ENCODE data around the gene ATP5F1C. TPM values are rescaled to one million over a fixed set of nuclear protein-coding genes. Genes with fewer than 3 reads are reported as not detected.

ATP5F1C gene
- total and polyA plus RNA-seq, 10 of the 15 experiments (the other 5 are each of a cell fraction or from before 2014, with no cell fraction given) = 307 to 978 (median 454) TPM

GRCh38 chr10:7766241-7766640, 21.7 kb upstream of the ATP5F1C start:
- Histone ChIP-seq H3K79me2 (ENCODE audit: control insufficient read depth, insufficient read depth, low read length) (no peaks in the 10 kb centered on the region), H3K36me3 (ENCODE audit: control insufficient read depth in 2 of 2, insufficient read depth in 2 of 2, low read length in 1 of 2) (peaks cover 0 to 20% of the 10 kb centered on the region in 2 experiments; a peak in 3 of 4 replicates), H3K4me2 (ENCODE audit: control insufficient read depth, insufficient read depth) (no peak overlapping the region), H3K9ac (ENCODE audit: control insufficient read depth, insufficient read depth, low read length) (no peak overlapping the region), H3K4me1 (ENCODE audit: control insufficient read depth, insufficient read depth, low read length) (no peaks in the 10 kb centered on the region), H4K20me1 (ENCODE audit: control insufficient read depth, insufficient read depth) (no peaks in the 10 kb centered on the region), H3K27me3 (replicated peaks in 1 of 2; ENCODE audit: control insufficient read depth in 2 of 2, insufficient read depth in 2 of 2, low read length in 1 of 2) (no peaks in the 10 kb centered on the region), H2AFZ (ENCODE audit: control insufficient read depth, low read depth, low read length) (no peak overlapping the region), H3K4me3 (no peak overlapping the region), H3K27ac (ENCODE audit: control insufficient read depth, insufficient read depth) (no peak overlapping the region), H3K9me3 (replicated peaks; ENCODE audit: control insufficient read depth, insufficient read depth, low read length) (no peaks in the 10 kb centered on the region)
- ATAC-seq = no peak
- no peak for FAIRE-seq
- no peak for TF ChIP-seq NR2C2 (IDR thresholded peaks at IDR 0.05; ENCODE audit: borderline replicate concordance, control insufficient read depth, insufficient read length, low read depth)
- no peak for TF ChIP-seq MTA2 (IDR thresholded peaks at IDR 0.05; ENCODE audit: low read depth)
- no peak for TF ChIP-seq NFYB (IDR thresholded peaks at IDR 0.05; ENCODE audit: insufficient read depth, low read depth, low read length)
- TF ChIP-seq ZNF207 (IDR thresholded peaks at IDR 0.05; ENCODE audit: borderline replicate concordance) = no peak
- TF ChIP-seq MEF2B (IDR thresholded peaks at IDR 0.05; ENCODE audit: partially characterized antibody, poor library complexity, severe bottlenecking) = no peak
- no peak for TF ChIP-seq SREBF1 (IDR thresholded peaks at IDR 0.05; ENCODE audit: low read length)
- no peak for TF ChIP-seq TCF12 (IDR thresholded peaks at IDR 0.05; ENCODE audit: low read depth, low read length)
- TF ChIP-seq TARDBP (IDR thresholded peaks at IDR 0.05; ENCODE audit: borderline replicate concordance) = no peak
- TF ChIP-seq PKNOX1 (IDR thresholded peaks at IDR 0.05) = no peak
- TF ChIP-seq BACH1 (IDR thresholded peaks at IDR 0.05; ENCODE audit: borderline replicate concordance) = no peak
- no peak for TF ChIP-seq PRDM15 (CRISPR knock-in tag; IDR thresholded peaks at IDR 0.05)
- no peak for TF ChIP-seq USF2 (IDR thresholded peaks at IDR 0.05; ENCODE audit: borderline replicate concordance, low read depth, low read length)
- no peak for TF ChIP-seq SMAD5 (IDR thresholded peaks at IDR 0.05; ENCODE audit: low read depth)
- no peak for TF ChIP-seq CEBPB (IDR thresholded peaks at IDR 0.05; ENCODE audit: borderline replicate concordance in 1 of 2, low read depth in 2 of 2, low read length in 2 of 2)
- no peak for TF ChIP-seq HDGF (IDR thresholded peaks at IDR 0.05)
- no peak for TF ChIP-seq ZNF384 (IDR thresholded peaks at IDR 0.05; ENCODE audit: borderline replicate concordance, low read depth, low read length)
- no TSS peak for BruUV-seq (replicated peaks)
- no peak for DNase-seq (ENCODE audit: low read depth, low spot score)
- in situ Hi-C loops (cut with MboI) = no loop called here
- POLR2A ChIA-PET = no interaction called here
- SMC1A ChIA-PET (ENCODE audit: uncharacterized antibody, unreplicated experiment) = interaction anchor here (0.7 to 0.9 kb wide), 2 partner anchors 23 to 241 kb away, joined by 3 to 4 read pairs; no protein-coding TSS in a partner anchor
- RAD21 ChIA-PET (ENCODE audit: unreplicated experiment) = no interaction called here
- intact Hi-C loops (cut with micrococcal nuclease; ENCODE audit: unreplicated experiment) = loop anchor here (10.0 kb wide), 1 partner anchor 1439 kb away; no protein-coding TSS in a partner anchor
- 97% methylated on average over 3 of the region's 3 CpGs for WGBS (ENCODE audit: insufficient coverage, insufficient replicate concordance, low lambda C conversion rate, missing lambda C conversion rate)
- CTCF ChIA-PET = interaction anchor here (1.4 to 1.5 kb wide), 2 partner anchors 9 to 10 kb away, joined by 4 to 5 read pairs; no protein-coding TSS in a partner anchor
